Loucy (cell line): ENCODE data around the gene OR2T34.
"Not testable (repeated sequence)": the region's sequence is repeated elsewhere in the genome, so short reads cannot be mapped to it uniquely, and the experiment has no call there.

Experiments used
- CTCF ChIP-seq: fragments of 200-600 bp; sonication (generic); conservative IDR thresholded peaks from 2 replicates; pipeline ENCODE4 v1.5.1; 2014; ENCODE audit warnings: mild to moderate bottlenecking, antibody characterized with exemption, low read length
- EZH2phosphoT487 ChIP-seq: fragments of 200-600 bp; IDR thresholded peaks from 2 replicates; pipeline ENCODE4 v1.6.1; 2018; ENCODE audit warnings: antibody characterized with exemption, mild to moderate bottlenecking, moderate library complexity, borderline replicate concordance

GRCh38 chr1:248570811-248571210 is 3.7 kb downstream of the OR2T34 start:
- not testable (repeated sequence) for TF ChIP-seq CTCF, EZH2phosphoT487
